Measurements from ENCODE around the gene KIF16B.

Gene KIF16B

GRCh38 chr20:16350465-16350864, 222.8 kb downstream of the KIF16B start:
- TF ChIP-seq, protein P1, sequence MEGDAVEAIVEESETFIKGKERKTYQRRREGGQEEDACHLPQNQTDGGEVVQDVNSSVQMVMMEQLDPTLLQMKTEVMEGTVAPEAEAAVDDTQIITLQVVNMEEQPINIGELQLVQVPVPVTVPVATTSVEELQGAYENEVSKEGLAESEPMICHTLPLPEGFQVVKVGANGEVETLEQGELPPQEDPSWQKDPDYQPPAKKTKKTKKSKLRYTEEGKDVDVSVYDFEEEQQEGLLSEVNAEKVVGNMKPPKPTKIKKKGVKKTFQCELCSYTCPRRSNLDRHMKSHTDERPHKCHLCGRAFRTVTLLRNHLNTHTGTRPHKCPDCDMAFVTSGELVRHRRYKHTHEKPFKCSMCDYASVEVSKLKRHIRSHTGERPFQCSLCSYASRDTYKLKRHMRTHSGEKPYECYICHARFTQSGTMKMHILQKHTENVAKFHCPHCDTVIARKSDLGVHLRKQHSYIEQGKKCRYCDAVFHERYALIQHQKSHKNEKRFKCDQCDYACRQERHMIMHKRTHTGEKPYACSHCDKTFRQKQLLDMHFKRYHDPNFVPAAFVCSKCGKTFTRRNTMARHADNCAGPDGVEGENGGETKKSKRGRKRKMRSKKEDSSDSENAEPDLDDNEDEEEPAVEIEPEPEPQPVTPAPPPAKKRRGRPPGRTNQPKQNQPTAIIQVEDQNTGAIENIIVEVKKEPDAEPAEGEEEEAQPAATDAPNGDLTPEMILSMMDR (IDR thresholded peaks at IDR 0.05; ENCODE audit: low read depth, low read length): no peak

GRCh38 chr20:16349523-16350260, 223.6 kb downstream of the KIF16B start:
- no peak for DNase-seq (ENCODE audit: extremely low read depth, low read depth)
- TF ChIP-seq, protein P1 (IDR thresholded peaks at IDR 0.05; ENCODE audit: low read depth, low read length): no peak

More at GRCh38 chr20:16350465-16350864, 222.8 kb downstream of the KIF16B start:
- DNase-seq (ENCODE audit: extremely low read depth, low read depth): no peak

DNA sequence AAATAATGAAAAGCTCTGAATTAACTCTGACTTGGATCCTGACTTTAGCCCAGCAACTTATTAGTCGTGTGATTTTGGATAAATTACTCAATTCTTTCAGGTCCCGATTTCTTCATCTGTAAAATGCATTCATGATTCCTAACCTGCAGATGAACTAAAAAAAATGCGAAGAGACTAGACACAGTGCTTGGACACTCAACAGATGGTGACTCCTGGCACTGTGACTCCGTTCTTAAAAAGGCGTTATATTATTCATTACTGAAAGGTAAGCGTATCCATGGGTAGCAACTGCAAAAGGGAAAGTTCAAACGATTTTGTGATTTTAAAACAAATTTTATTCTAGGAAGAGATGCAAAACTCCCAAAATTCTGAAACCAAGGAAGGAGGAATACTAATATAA, 226.3 kb downstream of the KIF16B start:
- TF ChIP-seq, protein P1 (IDR thresholded peaks at IDR 0.05; ENCODE audit: low read depth, low read length): no peak
- no peak for DNase-seq (ENCODE audit: extremely low read depth, low read depth)

- TF ChIP-seq, protein P1 (IDR thresholded peaks at IDR 0.05; ENCODE audit: low read depth, low read length): no peak
- DNase-seq (ENCODE audit: extremely low read depth, low read depth): no peak
Measured at GRCh38 chr20:16337707-16338106, 235.5 kb downstream of the KIF16B start.

DNA sequence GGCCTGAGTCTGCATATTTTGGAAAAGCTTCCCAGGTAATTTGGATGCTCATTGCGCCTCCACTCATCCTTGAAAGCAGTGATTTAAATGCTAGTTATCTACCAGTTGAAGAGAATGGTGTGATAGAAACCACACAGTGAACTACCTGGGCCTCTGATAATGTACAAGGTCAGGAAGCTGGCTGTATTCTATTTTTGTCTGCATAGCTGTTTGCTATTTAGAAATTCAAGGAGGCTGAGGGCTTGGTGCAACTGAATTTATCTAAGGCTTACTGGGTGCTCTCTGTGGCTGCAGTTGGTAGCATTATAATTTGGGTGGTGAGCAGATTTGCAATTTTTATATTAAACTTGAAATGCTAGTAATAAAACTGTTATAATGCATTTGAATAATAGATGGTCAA, 245.6 kb downstream of the KIF16B start:
- TF ChIP-seq, protein P1 (IDR thresholded peaks at IDR 0.05; ENCODE audit: low read depth, low read length): no peak
- DNase-seq (ENCODE audit: extremely low read depth, low read depth): no peak

GRCh38 chr20:16321291-16321690, 252.0 kb downstream of the KIF16B start:
- TF ChIP-seq, protein P1 (IDR thresholded peaks at IDR 0.05; ENCODE audit: low read depth, low read length): no peak

DNA sequence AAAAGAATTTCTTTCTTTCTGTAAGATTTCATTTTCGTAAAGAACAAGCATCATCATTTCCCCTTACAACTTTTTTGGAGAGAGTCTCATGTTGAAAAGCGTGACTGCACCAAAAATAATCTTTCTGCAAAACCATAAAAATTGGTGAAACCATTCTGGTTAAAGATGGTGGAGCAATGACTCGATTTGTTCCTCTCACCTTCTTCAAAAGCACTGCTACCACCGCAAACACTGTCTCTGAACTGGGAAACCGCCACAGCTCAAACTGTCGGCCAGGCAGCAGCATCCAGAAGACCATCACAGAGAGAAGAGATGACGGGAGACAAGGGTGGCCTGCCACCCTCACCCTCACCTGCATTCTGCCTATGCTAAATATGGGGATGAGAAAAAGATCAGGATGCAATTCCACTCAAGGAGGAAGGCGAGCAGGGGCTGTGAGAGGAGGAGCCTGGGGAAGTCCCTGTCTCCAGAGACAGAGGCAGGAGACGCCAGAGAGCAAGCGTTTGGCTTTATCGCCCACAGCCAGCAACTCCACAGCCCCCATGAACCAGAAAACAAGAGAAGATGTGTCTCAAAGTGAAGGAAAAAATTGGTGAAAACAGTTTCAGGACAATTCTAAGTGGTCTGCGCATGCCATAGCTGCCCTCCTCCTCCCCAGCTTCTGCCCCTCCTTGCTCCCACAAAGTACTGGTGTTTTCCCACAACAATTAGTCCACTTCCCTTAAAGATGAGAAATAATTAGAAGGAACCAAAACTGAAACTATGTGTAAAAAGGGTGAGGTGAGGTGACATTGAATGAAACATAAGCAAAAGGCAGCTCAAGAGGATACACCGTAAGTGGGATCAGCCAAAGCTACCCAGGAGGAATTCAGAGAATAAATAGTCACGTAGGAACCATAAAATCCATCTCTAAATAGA, 255.5 kb downstream of the KIF16B start:
- no peak for DNase-seq (ENCODE audit: extremely low read depth, low read depth)
- TF ChIP-seq, protein P1 (IDR thresholded peaks at IDR 0.05; ENCODE audit: low read depth, low read length): no peak

More at GRCh38 chr20:16321291-16321690, 252.0 kb downstream of the KIF16B start:
- DNase-seq (ENCODE audit: extremely low read depth, low read depth): no peak

Data from AG09319 (cell line).